Activated T-cell treated with anti-CD3 and anti-CD28 coated beads for 24 hours (primary cell): ENCODE measurements around the gene MYO6.
A peak's percentile ranks its signal among the peaks of the same experiment; 100 is the strongest.
"Not testable (repeated sequence)": the region's sequence is repeated elsewhere in the genome, so short reads cannot be mapped to it uniquely, and the experiment has no call there.

Experiments
- DNase-seq: peaks from one replicate; pipeline ENCODE4 v3.0.0-alpha.2; 2020; ENCODE audit warnings: low read depth

The MYO6 gene

GRCh38 chr6:75748743-75749538 is at the start of gene MYO6:
Gene MYO6 (plus strand): TSS chr6:75749239. CDS start chr6:75817548, 68,309 bp downstream.
- peak; percentile 7 for DNase-seq

DNA sequence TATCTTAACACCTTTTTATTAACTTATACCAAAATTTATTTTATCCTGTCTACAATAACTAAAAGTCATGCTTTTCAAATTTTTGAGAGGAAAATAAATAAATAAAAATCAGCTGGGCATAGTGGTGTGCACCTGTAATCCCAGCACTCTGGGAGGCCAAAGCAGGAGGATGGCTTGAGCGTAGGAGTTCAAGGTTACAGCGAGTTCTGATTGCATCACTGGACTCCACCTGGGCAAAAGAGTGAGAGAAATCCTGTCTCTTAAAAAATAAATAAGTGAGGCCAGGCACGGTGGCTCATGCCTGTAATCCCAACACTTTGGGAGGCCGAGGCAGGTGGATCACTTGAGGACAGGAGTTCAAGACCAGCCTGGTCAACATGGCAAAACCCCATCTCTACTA is 40.7 kb upstream of the MYO6 start:
- DNase-seq, result not testable (repeated sequence)

- no peak for DNase-seq
Observed at GRCh38 chr6:75711173-75711572, 37.9 kb upstream of the MYO6 start.

- DNase-seq, result no peak
Observed at GRCh38 chr6:75719133-75719532, 29.9 kb upstream of the MYO6 start.

GRCh38 chr6:75723382-75723781 is 25.7 kb upstream of the MYO6 start:
- no peak for DNase-seq

DNA sequence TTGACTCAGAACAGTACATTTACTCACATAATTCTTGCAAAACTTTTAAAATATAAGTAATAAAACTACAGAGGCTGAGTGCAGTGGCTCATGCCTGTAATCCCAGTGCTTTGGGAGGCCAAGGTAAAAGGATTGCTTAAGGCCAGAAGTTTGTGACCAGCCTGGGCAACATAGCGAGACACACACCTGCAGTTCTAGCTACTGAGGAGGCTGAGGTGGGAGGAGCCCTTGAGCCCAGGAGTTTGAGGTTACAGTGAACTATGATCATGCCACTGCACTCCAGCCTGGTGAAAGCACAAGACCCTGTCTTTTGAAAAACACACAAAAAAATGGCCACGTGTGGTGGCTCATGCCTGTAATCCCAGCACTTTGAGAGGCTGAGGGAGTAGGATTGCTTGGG is 21.8 kb upstream of the MYO6 start:
- DNase-seq, result no peak

- DNase-seq, result not testable (repeated sequence)
Observed at GRCh38 chr6:75731029-75731428, 18.0 kb upstream of the MYO6 start.

GRCh38 chr6:75735491-75736186 is 13.4 kb upstream of the MYO6 start:
- DNase-seq, result no peak

DNA sequence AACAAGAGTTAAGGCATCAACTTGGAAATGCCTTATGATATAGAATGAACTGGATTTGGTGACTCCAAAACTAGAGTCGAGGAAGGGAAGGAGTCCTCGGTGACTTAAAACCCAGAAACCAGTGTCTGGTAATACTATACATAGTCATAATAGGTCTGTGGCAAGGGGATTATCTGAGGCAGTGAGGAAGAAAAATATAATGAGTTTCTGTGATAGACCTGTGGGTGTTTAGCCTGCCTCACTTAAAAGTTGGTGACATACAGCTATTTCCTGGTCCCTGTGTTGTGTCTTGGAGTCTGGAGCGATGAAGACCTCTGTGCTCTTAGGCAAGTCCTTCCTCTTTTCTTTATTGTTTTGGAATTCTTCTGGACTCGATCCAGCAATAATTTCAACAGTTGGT is 5.1 kb upstream of the MYO6 start:
- no peak for DNase-seq

DNA sequence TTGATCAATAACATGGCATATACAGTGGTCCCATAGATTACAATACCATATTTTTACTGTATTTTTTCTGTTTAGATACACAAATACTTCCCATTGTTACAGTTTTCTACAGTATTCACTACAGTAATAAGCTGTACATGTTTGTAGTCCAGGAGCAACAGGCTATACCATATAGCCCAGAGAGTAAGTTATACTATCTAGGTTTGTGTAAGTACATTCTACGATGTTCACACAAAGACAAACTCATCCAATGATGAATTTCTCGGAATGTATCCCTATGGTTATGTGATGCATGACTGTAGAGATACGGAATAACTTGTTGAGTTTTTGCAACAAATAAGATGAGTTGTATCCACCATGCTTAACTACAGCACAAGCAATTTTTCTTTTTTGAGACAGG is 3.6 kb upstream of the MYO6 start:
- no peak for DNase-seq

- no peak for DNase-seq
Observed at GRCh38 chr6:75746221-75746620, 2.8 kb upstream of the MYO6 start.

GRCh38 chr6:75747152-75747992 is 1.7 kb upstream of the MYO6 start:
- DNase-seq, result no peak

DNA sequence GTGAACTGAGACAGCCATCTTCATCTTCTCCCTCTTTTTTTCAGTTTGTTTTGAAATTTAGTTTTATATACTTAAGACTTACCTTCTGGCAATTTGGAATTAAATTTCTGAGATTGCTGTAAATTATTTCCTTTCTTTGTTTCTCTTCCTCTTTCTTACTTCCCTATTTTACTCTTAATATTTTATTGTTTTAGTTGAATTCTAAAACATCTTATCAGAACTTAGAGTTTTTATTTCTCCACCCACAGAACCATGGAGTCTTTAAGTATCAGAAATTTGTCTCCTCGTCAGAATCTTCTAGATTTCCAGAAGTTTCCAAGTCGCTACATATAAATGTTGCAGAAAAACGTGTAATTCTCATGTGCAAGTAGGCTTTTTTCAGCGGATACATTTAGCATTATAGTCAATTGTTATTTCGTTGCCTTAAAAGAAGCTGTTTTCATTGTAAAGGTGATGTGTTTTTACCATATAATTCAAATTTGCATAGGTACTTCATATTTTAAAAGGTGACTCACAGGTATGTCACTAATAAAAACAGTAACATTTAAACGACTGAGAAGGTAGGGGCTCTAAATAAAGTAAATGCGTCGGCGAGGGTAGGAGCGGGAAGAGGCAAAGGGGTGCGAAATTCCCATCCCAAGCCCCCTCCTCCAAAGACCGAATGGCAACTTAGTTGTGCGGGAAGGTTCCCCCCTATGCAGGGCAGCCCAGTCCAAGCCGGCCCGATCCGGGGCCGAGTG is 866 bp upstream of the MYO6 start:
- DNase-seq, result no peak

DNA sequence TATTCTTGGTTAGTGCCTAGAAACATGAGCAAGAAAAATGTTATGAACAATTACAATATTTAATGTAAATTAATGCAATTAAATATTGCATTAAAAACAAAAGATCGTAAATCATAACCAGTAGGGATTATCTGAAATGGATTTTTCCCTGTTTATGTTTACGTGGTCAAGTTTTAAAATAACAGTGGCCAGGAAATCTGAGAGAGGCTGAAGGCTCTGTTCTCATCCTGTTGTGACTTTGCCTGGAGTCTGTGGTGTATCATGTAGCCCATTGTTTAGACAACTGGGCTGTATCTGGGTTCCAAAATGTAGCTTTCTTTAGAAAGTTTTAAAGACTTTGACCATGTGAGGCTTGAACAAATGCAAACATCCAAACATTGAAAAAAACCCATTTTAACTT is 2.4 kb downstream of the MYO6 start:
- DNase-seq, result no peak

- no peak for DNase-seq
Observed at GRCh38 chr6:75752365-75752764, 3.3 kb downstream of the MYO6 start.

DNA sequence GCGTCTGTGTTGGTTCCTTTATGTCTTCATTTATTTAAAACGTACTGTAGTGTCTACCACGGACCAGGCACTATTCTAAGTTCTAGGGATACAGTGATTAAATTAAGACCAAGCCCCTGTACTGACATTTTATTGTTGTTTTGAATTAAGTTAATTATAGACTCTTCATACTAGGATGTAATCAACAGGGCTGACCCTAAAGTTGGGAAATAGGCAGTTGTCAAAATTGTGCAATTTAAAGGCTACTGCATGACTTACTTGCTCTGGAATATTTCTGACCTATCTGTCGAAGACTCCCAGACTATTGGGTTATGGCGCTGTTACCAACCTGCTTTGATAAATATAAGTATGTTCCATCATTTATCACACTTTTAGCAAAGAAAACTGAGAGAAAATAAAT is 6.7 kb downstream of the MYO6 start:
- no peak for DNase-seq

GRCh38 chr6:75757295-75757694 is 8.3 kb downstream of the MYO6 start:
- no peak for DNase-seq

DNA sequence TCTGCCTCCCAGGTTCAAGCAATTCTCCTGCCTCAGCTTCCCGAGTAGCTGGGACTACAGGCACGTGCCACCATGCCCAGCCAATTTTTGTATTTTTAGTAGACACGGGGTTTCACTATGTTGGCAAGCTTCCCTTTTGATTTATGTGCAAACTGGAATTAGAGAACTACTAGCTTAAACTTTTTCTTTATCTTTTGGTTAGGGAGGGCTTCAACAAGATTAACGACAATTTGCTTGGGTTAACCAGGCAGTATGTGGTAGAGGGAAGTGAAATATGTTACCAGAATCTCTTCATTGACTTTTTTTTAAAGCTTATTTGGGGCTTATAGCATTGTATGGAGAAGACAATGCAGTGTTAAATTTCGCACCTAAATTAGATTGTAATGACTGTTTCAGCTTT is 9.0 kb downstream of the MYO6 start:
- no peak for DNase-seq

GRCh38 chr6:75759207-75759606 is 10.2 kb downstream of the MYO6 start:
- no peak for DNase-seq

GRCh38 chr6:75760320-75760719 is 11.3 kb downstream of the MYO6 start:
- no peak for DNase-seq

DNA sequence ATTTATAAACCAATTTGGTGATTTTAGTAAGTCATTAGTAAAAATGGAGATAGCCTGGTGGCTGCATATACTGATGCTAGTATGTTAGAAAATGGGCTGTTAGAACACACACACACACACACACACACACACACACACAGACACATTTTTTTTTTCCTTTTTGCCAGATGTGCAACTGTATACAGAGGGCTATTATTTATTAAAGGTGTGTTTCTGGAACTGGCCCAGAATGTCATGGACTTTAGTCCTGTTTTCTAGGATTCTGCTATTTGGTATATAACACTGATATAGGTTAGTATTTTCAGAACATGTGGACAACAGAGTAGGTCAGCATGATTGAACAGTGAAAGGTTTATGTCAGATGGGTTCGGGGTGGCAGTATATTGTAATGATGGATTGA is 12.4 kb downstream of the MYO6 start:
- no peak for DNase-seq

DNA sequence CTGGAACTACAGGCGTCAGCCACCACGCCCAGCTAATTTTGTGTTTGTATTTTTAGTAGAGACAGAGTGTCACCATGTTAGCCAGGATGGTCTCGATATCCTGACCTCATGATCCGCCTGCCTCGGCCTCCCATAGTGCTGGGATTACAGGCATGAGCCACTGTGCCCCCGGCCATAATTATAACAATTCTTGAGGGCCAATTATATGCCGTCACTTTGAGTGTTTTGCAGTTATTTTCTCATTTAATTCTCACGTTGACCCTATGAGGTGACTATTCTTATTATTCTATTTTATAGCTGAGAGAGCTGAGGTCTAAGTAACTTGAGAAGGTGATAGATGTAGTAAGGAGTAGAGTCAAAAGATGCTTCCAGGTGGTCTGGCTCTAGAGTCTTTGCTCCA is 13.0 kb downstream of the MYO6 start:
- DNase-seq, result no peak
